Progenitor cell of endocrine pancreas (in vitro differentiated cells): Measurements from ENCODE around the gene SMAD2. TPM values are rescaled to one million over a fixed set of nuclear protein-coding genes. Genes with fewer than 3 reads are reported as not detected.

ENCODE experiments used
- DNase-seq: peaks from one replicate; pipeline ENCODE4 v3.0.0; 2021; ENCODE audit warnings: low spot score; ENCODE audit not compliant: unreplicated experiment
- H3K27ac Mint-ChIP-seq: 2 replicates; pipeline ENCODE4 v1.8.0; 2021; ENCODE audit warnings: mild to moderate bottlenecking, moderate library complexity, mixed read lengths
- H3K27me3 Mint-ChIP-seq: 2 replicates; pipeline ENCODE4 v1.8.0; 2021; ENCODE audit warnings: mixed read lengths
- H3K36me3 Mint-ChIP-seq: 2 replicates; pipeline ENCODE4 v1.8.0; 2022; ENCODE audit warnings: mixed read lengths; ENCODE audit not compliant: insufficient read depth
- H3K4me1 Mint-ChIP-seq: 2 replicates; pipeline ENCODE4 v1.8.0; 2021; ENCODE audit warnings: low read depth, mixed read lengths
- H3K4me3 Mint-ChIP-seq: 2 replicates; pipeline ENCODE4 v1.8.0; 2021; ENCODE audit warnings: low read depth, mild to moderate bottlenecking, moderate library complexity, mixed read lengths
- H3K9me3 Mint-ChIP-seq: 2 replicates; pipeline ENCODE4 v1.8.0; 2021; ENCODE audit warnings: low read depth, mixed read lengths
- CTCF ChIP-seq: fragments of 200-600 bp; sonication (generic); IDR thresholded peaks from one replicate; pipeline ENCODE4 v1.5.0; 2021; ENCODE audit warnings: antibody characterized with exemption, mild to moderate bottlenecking; ENCODE audit not compliant: unreplicated experiment
- total RNA-seq: library from RNA; stranded (reverse); gene quantifications from 2 replicates; pipeline ENCODE4 v1.2.1, GENCODE V29; 2021

Gene SMAD2
- total RNA-seq, 1 donor from 2014 or later, result 140 TPM

GRCh38 chr18:47912343-47912742, 18.1 kb downstream of the SMAD2 start:
- Mint-ChIP-seq H3K4me1 (peaks cover 30% of the 10 kb centered on the region), H3K4me3 (no peak overlapping the region)

DNA sequence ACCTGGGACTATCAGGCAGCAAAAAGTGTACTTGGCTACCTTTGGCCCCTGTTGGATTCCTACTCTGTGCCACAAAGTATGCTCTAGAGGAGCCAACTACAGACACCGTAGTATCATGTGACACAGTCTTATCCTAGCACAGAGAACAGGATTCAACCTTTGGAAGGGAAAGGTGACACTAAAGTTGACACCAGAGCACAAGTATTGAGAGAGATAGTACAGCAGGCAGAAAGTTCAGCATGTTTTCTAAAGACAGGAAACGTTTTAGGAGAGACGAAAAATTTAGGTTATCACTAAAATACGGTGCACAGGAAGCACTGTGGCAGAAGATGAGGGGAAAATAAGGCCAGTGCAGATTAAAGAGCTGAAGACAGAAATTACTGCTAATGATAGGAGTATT, 18.6 kb downstream of the SMAD2 start:
- DNase-seq, result no peak
- TF ChIP-seq CTCF, result no peak
- H3K27ac Mint-ChIP-seq, result no peak overlapping the region
- H3K27me3 Mint-ChIP-seq, result no peaks in the 10 kb centered on the region
- peaks cover 28% of the 10 kb centered on the region for H3K4me1 Mint-ChIP-seq
- no peak overlapping the region for H3K4me3 Mint-ChIP-seq
- peaks cover 13% of the 10 kb centered on the region for H3K36me3 Mint-ChIP-seq
- peaks cover 3% of the 10 kb centered on the region for H3K9me3 Mint-ChIP-seq

More at GRCh38 chr18:47912343-47912742, 18.1 kb downstream of the SMAD2 start:
- DNase-seq, result no peak
- Mint-ChIP-seq H3K9me3 (no peaks in the 10 kb centered on the region), H3K36me3 (peaks cover 9% of the 10 kb centered on the region), H3K27me3 (no peaks in the 10 kb centered on the region), H3K27ac (no peak overlapping the region)
- TF ChIP-seq CTCF, result no peak

DNA sequence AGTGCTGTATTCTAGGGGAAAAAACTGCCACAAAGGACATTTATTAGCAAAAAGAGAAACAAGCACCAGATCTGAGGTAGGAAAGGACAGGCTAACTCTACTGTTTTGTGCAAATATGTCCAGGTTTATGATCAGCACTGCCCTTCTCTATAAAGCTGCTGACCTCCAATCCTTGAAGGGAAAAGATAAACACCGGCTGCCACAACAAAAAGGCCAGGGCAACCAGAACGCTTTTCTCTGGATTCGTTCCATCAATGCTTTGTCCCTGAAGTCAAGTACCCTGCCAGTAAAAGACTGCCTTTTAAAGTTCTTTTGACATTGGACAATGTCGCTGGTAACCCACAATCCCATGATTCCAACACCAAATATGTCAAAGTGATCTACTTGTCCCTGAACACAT, 21.0 kb downstream of the SMAD2 start:
- peaks cover 27% of the 10 kb centered on the region for H3K36me3 Mint-ChIP-seq
- peak overlapping the region; percentile 79 for H3K27ac Mint-ChIP-seq
- no peaks in the 10 kb centered on the region for H3K27me3 Mint-ChIP-seq

DNA sequence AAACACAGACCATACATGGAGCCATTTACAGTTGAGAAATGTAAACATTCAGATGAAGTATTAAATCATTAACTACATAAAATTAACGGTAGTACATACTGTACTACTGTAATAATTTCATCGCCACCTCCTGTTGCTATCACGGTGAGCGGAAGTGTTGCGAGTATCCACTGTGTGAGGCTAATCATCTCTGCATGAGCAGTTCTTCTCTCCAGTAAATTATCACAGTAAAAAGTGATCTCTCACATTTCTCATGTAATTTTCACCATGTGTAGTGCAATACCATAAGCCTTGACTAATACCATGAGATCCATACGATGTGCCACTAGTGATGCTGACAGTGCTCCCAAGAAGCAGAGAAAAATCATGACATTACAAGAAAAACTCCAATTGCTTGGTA, 21.9 kb downstream of the SMAD2 start:
- peaks cover 30% of the 10 kb centered on the region for H3K36me3 Mint-ChIP-seq

More for the DNA sequence above, 21.0 kb downstream of the SMAD2 start:
- H3K4me1 Mint-ChIP-seq, result peaks cover 15% of the 10 kb centered on the region
- TF ChIP-seq CTCF, result no peak
- peaks cover 19% of the 10 kb centered on the region for H3K9me3 Mint-ChIP-seq
- DNase-seq, result no peak
- H3K4me3 Mint-ChIP-seq, result no peak overlapping the region

DNA sequence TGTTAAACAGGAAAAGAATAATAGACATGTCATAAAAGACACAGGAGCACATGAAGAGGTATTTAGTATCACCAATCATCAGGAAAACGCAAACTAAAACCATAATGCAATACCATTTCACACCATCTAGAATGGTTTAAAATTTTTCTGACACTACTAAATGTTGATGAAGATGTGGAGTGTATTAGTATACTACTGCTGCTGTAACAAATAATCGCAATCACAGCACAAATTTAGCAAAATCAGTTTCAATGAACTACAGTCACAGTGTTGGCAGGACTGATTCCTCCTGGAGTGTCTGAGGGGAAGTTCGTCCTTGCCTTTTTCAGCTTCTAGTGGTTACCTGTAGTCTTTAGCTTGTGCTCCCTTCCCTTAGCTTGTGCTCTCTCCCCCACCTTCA, 24.1 kb downstream of the SMAD2 start:
- no peaks in the 10 kb centered on the region for H3K27me3 Mint-ChIP-seq
- H3K9me3 Mint-ChIP-seq, result peaks cover 35% of the 10 kb centered on the region
- peaks cover 7% of the 10 kb centered on the region for H3K4me1 Mint-ChIP-seq
- no peak overlapping the region for H3K4me3 Mint-ChIP-seq
- no peak for TF ChIP-seq CTCF
- H3K27ac Mint-ChIP-seq, result no peak overlapping the region
- no peak for DNase-seq
- H3K36me3 Mint-ChIP-seq, result peaks cover 40% of the 10 kb centered on the region

More for the DNA sequence above, 21.9 kb downstream of the SMAD2 start:
- H3K27me3 Mint-ChIP-seq, result no peaks in the 10 kb centered on the region
- peak overlapping the region; percentile 79 for H3K27ac Mint-ChIP-seq
- peaks cover 26% of the 10 kb centered on the region for H3K9me3 Mint-ChIP-seq
- no peak overlapping the region for H3K4me3 Mint-ChIP-seq
- no peak for DNase-seq
- TF ChIP-seq CTCF, result no peak
- peaks cover 15% of the 10 kb centered on the region for H3K4me1 Mint-ChIP-seq
